HEK293 (cell line): ENCODE data around the gene OR51V1.

Source experiments
- CTCF ChIA-PET: fragments of 350-600 bp; formaldehyde crosslinking; extraction: SDS; loops from one replicate; lab custom pipeline; 2021; ENCODE audit warnings: antibody characterized with exemption; lab: Yijun Ruan, JAX
- POLR2A ChIA-PET: fragments of 300-600 bp; formaldehyde crosslinking; extraction: SDS; loops from one replicate; lab custom pipeline; 2020; ENCODE audit warnings: antibody characterized with exemption, inconsistent platforms; lab: Yijun Ruan, JAX
- H3K27ac ChIP-seq: fragments of 200-500 bp; sonication (Bioruptor generic); 2 replicates; pipeline ENCODE4 v1.5.1; 2014; ENCODE audit warnings: low read depth, low read length, control low read depth, inconsistent platforms; ENCODE audit errors: extremely low read depth
- H3K36me3 ChIP-seq, 2 experiments: fragments of 200-500 bp in 1 of 2; sonication (Bioruptor generic) in 1 of 2; 1 replicate in 1 of 2; 2 replicates in 1 of 2; pipeline ENCODE4 v1.5.1; 2014 to 2017; ENCODE audit warnings: inconsistent platforms in 2 of 2, low read length in 2 of 2; ENCODE audit not compliant: control insufficient read depth in 2 of 2, insufficient read depth in 1 of 2
- H3K4me1 ChIP-seq: fragments of 200-500 bp; sonication (Bioruptor generic); 2 replicates; pipeline ENCODE4 v1.5.1; 2014; ENCODE audit warnings: mild to moderate bottlenecking, low read length, inconsistent platforms; ENCODE audit not compliant: control insufficient read depth, insufficient read depth
- H3K4me3 ChIP-seq: 2 replicates; pipeline ENCODE4 v1.5.1; 2011; ENCODE audit warnings: low read depth, mild to moderate bottlenecking, control low read depth, low read length, moderate library complexity
- H3K9me3 ChIP-seq: fragments of 200-500 bp; sonication (Bioruptor generic); 2 replicates; pipeline ENCODE4 v1.5.1; 2014; ENCODE audit warnings: low read depth, low read length, inconsistent platforms; ENCODE audit not compliant: control insufficient read depth, insufficient read depth
- BCL11A ChIP-seq: fragments of 450-650 bp; formaldehyde crosslinking; IDR thresholded peaks from 2 replicates; pipeline ENCODE4 v1.5.1; 2016; ENCODE audit warnings: low read depth, missing biosample characterization, missing genetic modification characterization
- GFI1B ChIP-seq: fragments of 450-650 bp; formaldehyde crosslinking; IDR thresholded peaks from 2 replicates; pipeline ENCODE4 v1.5.1; 2016; ENCODE audit warnings: missing biosample characterization, missing genetic modification characterization
- GLI4 ChIP-seq: fragments of 450-650 bp; formaldehyde crosslinking; IDR thresholded peaks from 2 replicates; pipeline ENCODE4 v1.5.1; 2016; ENCODE audit warnings: missing biosample characterization, missing genetic modification characterization
- HOXA7 ChIP-seq: sonication (generic); formaldehyde crosslinking; IDR thresholded peaks from 2 replicates; pipeline ENCODE4 v1.8.1; 2022; ENCODE audit warnings: missing genetic modification reagents, borderline replicate concordance
- MEIS1 ChIP-seq: sonication (generic); formaldehyde crosslinking; IDR thresholded peaks from 2 replicates; pipeline ENCODE4 v1.8.1; 2022; ENCODE audit warnings: missing genetic modification reagents, mild to moderate bottlenecking, borderline replicate concordance
- SP3 ChIP-seq: fragments of 450-650 bp; formaldehyde crosslinking; IDR thresholded peaks from 2 replicates; pipeline ENCODE4 v1.5.1; 2016; ENCODE audit warnings: missing biosample characterization, missing genetic modification characterization
- TRIM28 ChIP-seq: IDR thresholded peaks from 2 replicates; pipeline ENCODE4 v1.6.1; 2011; ENCODE audit warnings: low read length, control low read depth, borderline replicate concordance
- WT1 ChIP-seq: fragments of 450-650 bp; formaldehyde crosslinking; IDR thresholded peaks from 2 replicates; pipeline ENCODE4 v1.5.1; 2016; ENCODE audit warnings: missing biosample characterization, missing genetic modification characterization
- ZFHX2 ChIP-seq: fragments of 450-650 bp; formaldehyde crosslinking; conservative IDR thresholded peaks from 2 replicates; pipeline ENCODE4 v1.5.1; 2016; ENCODE audit warnings: missing biosample characterization, missing genetic modification characterization
- ZNF174 ChIP-seq: fragments of 450-650 bp; formaldehyde crosslinking; IDR thresholded peaks from 2 replicates; pipeline ENCODE4 v1.5.0; 2017; ENCODE audit warnings: missing biosample characterization, mild to moderate bottlenecking, missing genetic modification characterization
- ZNF24 ChIP-seq: fragments of 450-650 bp; formaldehyde crosslinking; IDR thresholded peaks from 2 replicates; pipeline ENCODE4 v1.5.1; 2016; ENCODE audit warnings: missing biosample characterization, missing genetic modification characterization
- ZNF311 ChIP-seq: fragments of 450-650 bp; formaldehyde crosslinking; IDR thresholded peaks from 2 replicates; pipeline ENCODE4 v1.5.1; 2017; ENCODE audit warnings: missing biosample characterization, missing genetic modification characterization, borderline replicate concordance
- ZNF423 ChIP-seq: fragments of 450-650 bp; formaldehyde crosslinking; IDR thresholded peaks from 2 replicates; pipeline ENCODE4 v1.5.1; 2016; ENCODE audit warnings: missing biosample characterization, missing genetic modification characterization
- ZNF426 ChIP-seq: fragments of 450-650 bp; formaldehyde crosslinking; IDR thresholded peaks from 2 replicates; pipeline ENCODE4 v1.5.1; 2017; ENCODE audit warnings: missing biosample characterization, missing genetic modification characterization, mild to moderate bottlenecking, inconsistent platforms, moderate library complexity
- ZNF510 ChIP-seq: fragments of 450-650 bp; formaldehyde crosslinking; IDR thresholded peaks from 2 replicates; pipeline ENCODE4 v1.5.1; 2018; ENCODE audit warnings: mild to moderate bottlenecking, missing genetic modification characterization, missing biosample characterization; ENCODE audit not compliant: insufficient replicate concordance
- ZNF514 ChIP-seq: fragments of 450-650 bp; formaldehyde crosslinking; IDR thresholded peaks from 2 replicates; pipeline ENCODE4 v1.5.1; 2016; ENCODE audit warnings: missing biosample characterization, missing genetic modification characterization
- ZNF677 ChIP-seq: fragments of 450-650 bp; IDR thresholded peaks from 2 replicates; pipeline ENCODE4 v1.5.0; 2018; ENCODE audit warnings: missing biosample characterization, mild to moderate bottlenecking, missing genetic modification characterization, moderate library complexity
- ZNF707 ChIP-seq: fragments of 450-650 bp; formaldehyde crosslinking; IDR thresholded peaks from 2 replicates; pipeline ENCODE4 v1.5.1; 2016; ENCODE audit warnings: missing biosample characterization, missing genetic modification characterization
- TF ChIP-seq, protein P1 (sequence below): fragments of 450-650 bp; formaldehyde crosslinking; IDR thresholded peaks from 2 replicates; pipeline ENCODE4 v1.5.1; 2016; ENCODE audit warnings: missing biosample characterization, missing genetic modification characterization
- TF ChIP-seq, protein P2 (sequence below): fragments of 450-650 bp; formaldehyde crosslinking; IDR thresholded peaks from 2 replicates; pipeline ENCODE4 v1.5.1; 2017; ENCODE audit warnings: missing biosample characterization, missing genetic modification characterization

OR51V1 gene

DNA sequence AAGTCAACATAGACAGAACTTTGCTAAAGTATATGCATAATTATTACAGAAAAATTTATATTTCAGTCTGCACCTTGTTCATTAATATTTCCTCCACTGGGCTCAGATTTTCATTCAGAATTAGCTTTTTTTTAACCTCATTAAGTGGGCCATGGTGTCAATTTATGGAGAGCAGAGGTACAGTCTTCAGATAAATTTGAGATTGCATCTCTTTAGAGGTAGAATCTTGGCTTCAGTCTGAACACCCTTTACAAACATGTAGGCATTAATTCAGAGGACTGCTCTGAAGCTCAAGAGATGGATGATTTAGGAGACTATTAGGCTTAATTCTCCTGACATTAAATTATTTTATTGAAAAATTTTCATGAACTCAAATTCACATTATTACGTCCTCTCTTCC is 29.8 kb upstream of the OR51V1 start:
- POLR2A ChIA-PET, result no interaction called here
- TF ChIP-seq BCL11A (tag by site-specific recombination) (no peak), ZNF510 (tag by site-specific recombination) (no peak), SP3 (tag by site-specific recombination) (no peak), ZNF426 (no peak), ZNF311 (tag by site-specific recombination) (no peak), ZNF174 (tag by site-specific recombination) (no peak)
- TF ChIP-seq, protein P1, sequence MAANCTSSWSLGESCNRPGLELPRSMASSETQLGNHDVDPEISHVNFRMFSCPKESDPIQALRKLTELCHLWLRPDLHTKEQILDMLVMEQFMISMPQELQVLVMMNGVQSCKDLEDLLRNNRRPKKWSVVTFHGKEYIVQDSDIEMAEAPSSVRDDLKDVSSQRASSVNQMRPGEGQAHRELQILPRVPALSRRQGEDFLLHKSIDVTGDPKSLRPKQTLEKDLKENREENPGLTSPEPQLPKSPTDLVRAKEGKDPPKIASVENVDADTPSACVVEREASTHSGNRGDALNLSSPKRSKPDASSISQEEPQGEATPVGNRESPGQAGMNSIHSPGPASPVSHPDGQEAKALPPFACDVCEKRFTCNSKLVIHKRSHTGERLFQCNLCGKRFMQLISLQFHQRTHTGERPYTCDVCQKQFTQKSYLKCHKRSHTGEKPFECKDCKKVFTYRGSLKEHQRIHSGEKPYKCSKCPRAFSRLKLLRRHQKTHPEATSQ (tag by site-specific recombination), result no peak
- TF ChIP-seq, protein P2, sequence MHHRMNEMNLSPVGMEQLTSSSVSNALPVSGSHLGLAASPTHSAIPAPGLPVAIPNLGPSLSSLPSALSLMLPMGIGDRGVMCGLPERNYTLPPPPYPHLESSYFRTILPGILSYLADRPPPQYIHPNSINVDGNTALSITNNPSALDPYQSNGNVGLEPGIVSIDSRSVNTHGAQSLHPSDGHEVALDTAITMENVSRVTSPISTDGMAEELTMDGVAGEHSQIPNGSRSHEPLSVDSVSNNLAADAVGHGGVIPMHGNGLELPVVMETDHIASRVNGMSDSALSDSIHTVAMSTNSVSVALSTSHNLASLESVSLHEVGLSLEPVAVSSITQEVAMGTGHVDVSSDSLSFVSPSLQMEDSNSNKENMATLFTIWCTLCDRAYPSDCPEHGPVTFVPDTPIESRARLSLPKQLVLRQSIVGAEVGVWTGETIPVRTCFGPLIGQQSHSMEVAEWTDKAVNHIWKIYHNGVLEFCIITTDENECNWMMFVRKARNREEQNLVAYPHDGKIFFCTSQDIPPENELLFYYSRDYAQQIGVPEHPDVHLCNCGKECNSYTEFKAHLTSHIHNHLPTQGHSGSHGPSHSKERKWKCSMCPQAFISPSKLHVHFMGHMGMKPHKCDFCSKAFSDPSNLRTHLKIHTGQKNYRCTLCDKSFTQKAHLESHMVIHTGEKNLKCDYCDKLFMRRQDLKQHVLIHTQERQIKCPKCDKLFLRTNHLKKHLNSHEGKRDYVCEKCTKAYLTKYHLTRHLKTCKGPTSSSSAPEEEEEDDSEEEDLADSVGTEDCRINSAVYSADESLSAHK (tag by site-specific recombination), result no peak
- no peak overlapping the region for H3K4me3 ChIP-seq

DNA sequence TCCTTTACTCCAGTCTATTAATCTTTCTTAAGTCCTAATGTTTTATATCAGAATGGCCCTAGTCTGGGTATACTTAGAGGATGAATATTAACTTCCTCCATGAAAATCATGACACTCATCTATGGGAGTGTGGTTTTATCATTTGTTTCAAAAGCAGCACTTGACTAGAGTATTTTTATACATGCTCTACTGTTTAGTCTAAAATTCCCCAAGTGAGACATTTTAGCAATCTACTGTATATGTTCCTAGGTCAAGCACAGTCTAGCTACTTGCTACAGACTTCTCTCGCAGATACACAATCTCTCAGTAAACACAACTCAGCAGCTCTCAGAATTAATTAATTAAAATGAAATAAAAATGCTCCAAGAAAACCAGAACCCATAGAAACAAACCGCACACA is 29.3 kb upstream of the OR51V1 start:
- Histone ChIP-seq H3K36me3 (no peaks in the 10 kb centered on the region), H3K27ac (no peak overlapping the region), H3K9me3 (no peaks in the 10 kb centered on the region), H3K4me1 (no peaks in the 10 kb centered on the region), H3K4me3 (no peak overlapping the region)
- CTCF ChIA-PET, result interaction anchor here (0.6 kb wide), 1 partner anchor 810 kb away, joined by 3 read pairs; no protein-coding TSS in a partner anchor
- POLR2A ChIA-PET, result no interaction called here
- no peak for TF ChIP-seq GFI1B
- TF ChIP-seq WT1 (tag by site-specific recombination), result no peak
- TF ChIP-seq ZNF677 (tag by site-specific recombination), result no peak
- TF ChIP-seq ZFHX2, result no peak
- no peak for TF ChIP-seq ZNF24 (tag by site-specific recombination)
- no peak for TF ChIP-seq MEIS1 (CRISPR knock-in tag)
- TF ChIP-seq ZNF514 (tag by site-specific recombination), result no peak
- TF ChIP-seq, protein P1 (tag by site-specific recombination), result no peak
- TF ChIP-seq TRIM28, result no peak
- no peak for TF ChIP-seq ZNF423 (tag by site-specific recombination)
- no peak for TF ChIP-seq ZNF707 (tag by site-specific recombination)
- TF ChIP-seq GLI4 (tag by site-specific recombination), result no peak
- TF ChIP-seq HOXA7 (CRISPR knock-in tag), result no peak
- TF ChIP-seq, all 188 proteins: peak for 0

More for the DNA sequence above, 29.8 kb upstream of the OR51V1 start:
- no peaks in the 10 kb centered on the region for H3K9me3 ChIP-seq
- CTCF ChIA-PET, result interaction anchor here (0.6 kb wide), 1 partner anchor 810 kb away, joined by 3 read pairs; no protein-coding TSS in a partner anchor
- no peaks in the 10 kb centered on the region for H3K4me1 ChIP-seq
- H3K27ac ChIP-seq, result no peak overlapping the region
- no peaks in the 10 kb centered on the region for H3K36me3 ChIP-seq
